SK-N-SH (cell line): ENCODE results near the gene DPP4. TPM values are rescaled to one million over a fixed set of nuclear protein-coding genes. Genes with fewer than 3 reads are reported as not detected.
A peak's percentile ranks its signal among the peaks of the same experiment; 100 is the strongest.

Experiments
- CTCF ChIA-PET: fragments of 300-600, 350-600 bp; formaldehyde crosslinking; extraction: SDS; loops from one replicate; lab custom pipeline; 2021; lab: Yijun Ruan, JAX
- POLR2A ChIA-PET: fragments of 350-600 bp; sonication (Branson Sonifier 250); formaldehyde crosslinking; extraction: SDS; loops from one replicate; lab custom pipeline; 2020; ENCODE audit warnings: antibody characterized with exemption, inconsistent platforms; lab: Yijun Ruan, JAX
- DNase-seq: peaks from one replicate; pipeline ENCODE4 v3.0.0; 2012
- H2AFZ ChIP-seq: fragments of 200-600 bp; sonication (generic); 2 replicates; pipeline ENCODE4 v1.8.1; 2016; ENCODE audit warnings: antibody characterized with exemption, mild to moderate bottlenecking, low read depth
- H3F3A ChIP-seq: fragments of 200-600 bp; sonication (generic); replicated peaks from 2 replicates; pipeline ENCODE3; 2016; ENCODE audit warnings: antibody characterized with exemption, mild to moderate bottlenecking; ENCODE audit not compliant: insufficient read depth
- H3K27ac ChIP-seq, 2 experiments: fragments of 200-500 bp in 1 of 2; fragments of 200-600 bp in 1 of 2; sonication (Bioruptor generic) in 1 of 2; sonication (generic), shearing (Covaris generic) in 1 of 2; 2 replicates each; pipeline versions ENCODE4 v1.5.1 to v1.6.1; 2014 to 2016; ENCODE audit warnings: low read depth in 2 of 2, inconsistent platforms in 1 of 2, low read length in 1 of 2, mild to moderate bottlenecking in 1 of 2, mixed read lengths in 1 of 2
- H3K27me3 ChIP-seq: fragments of 200-600 bp; sonication (generic), shearing (Covaris generic); 2 replicates; pipeline ENCODE4 v1.6.1; 2016; ENCODE audit warnings: mixed run types; ENCODE audit not compliant: insufficient read depth
- H3K36me3 ChIP-seq, 2 experiments: fragments of 200-500 bp in 1 of 2; fragments of 200-600 bp in 1 of 2; sonication (Bioruptor generic) in 1 of 2; sonication (generic) in 1 of 2; replicated peaks in 1 of 2; 2 replicates each; pipeline versions ENCODE3 to v1.5.1; 2014 to 2016; ENCODE audit warnings: low read length in 1 of 2, mild to moderate bottlenecking in 1 of 2; ENCODE audit not compliant: insufficient read depth in 2 of 2, control insufficient read depth in 1 of 2
- H3K4me1 ChIP-seq, 2 experiments: fragments of 200-500 bp in 1 of 2; fragments of 200-600 bp in 1 of 2; sonication (Bioruptor generic) in 1 of 2; sonication (generic), shearing (Covaris generic) in 1 of 2; 2 replicates each; pipeline versions ENCODE4 v1.5.1 to v1.6.1; 2014 to 2016; ENCODE audit warnings: low read depth in 1 of 2, low read length in 1 of 2, mixed run types in 1 of 2; ENCODE audit not compliant: insufficient read depth in 2 of 2, control insufficient read depth in 1 of 2
- H3K4me2 ChIP-seq: fragments of 200-600 bp; sonication (generic), shearing (Covaris generic); 2 replicates; pipeline ENCODE4 v1.6.1; 2017; ENCODE audit warnings: mixed run types
- H3K4me3 ChIP-seq, 2 experiments: fragments of 200-500 bp in 1 of 2; fragments of 200-600 bp in 1 of 2; sonication (Bioruptor generic) in 1 of 2; sonication (generic), shearing (Covaris generic) in 1 of 2; 2 replicates each; pipeline versions ENCODE4 v1.5.1 to v1.8.1; 2014 to 2016; ENCODE audit warnings: low read depth in 2 of 2, inconsistent platforms in 1 of 2, low read length in 1 of 2, mild to moderate bottlenecking in 1 of 2, mixed read lengths in 1 of 2, moderate library complexity in 1 of 2
- H3K79me2 ChIP-seq: fragments of 200-600 bp; sonication (generic); 2 replicates; pipeline ENCODE4 v1.8.1; 2017; ENCODE audit warnings: mild to moderate bottlenecking; ENCODE audit not compliant: insufficient read depth
- H3K9ac ChIP-seq: fragments of 200-600 bp; sonication (generic); 2 replicates; pipeline ENCODE4 v1.6.1; 2017; ENCODE audit warnings: mixed run types
- H3K9me2 ChIP-seq: fragments of 200-600 bp; sonication (generic); 2 replicates; pipeline ENCODE4 v1.6.1; 2017; ENCODE audit warnings: mixed run types
- H3K9me3 ChIP-seq: fragments of 200-600 bp; sonication (generic); 2 replicates; pipeline ENCODE4 v1.6.1; 2017; ENCODE audit warnings: mixed run types, mild to moderate bottlenecking, moderate library complexity
- H4K20me1 ChIP-seq: fragments of 200-600 bp; sonication (generic); 2 replicates; pipeline ENCODE4 v1.6.1; 2017; ENCODE audit warnings: mild to moderate bottlenecking, mixed run types; ENCODE audit not compliant: insufficient read depth
- CHD2 ChIP-seq: fragments of 150-350 bp; IDR thresholded peaks from 2 replicates; pipeline ENCODE4 v1.6.1; 2018; ENCODE audit warnings: low read length; ENCODE audit not compliant: partially characterized antibody
- CTCF ChIP-seq: fragments of 200-600 bp; sonication (generic); IDR thresholded peaks from 2 replicates; pipeline ENCODE4 v1.6.1; 2017; ENCODE audit warnings: antibody characterized with exemption, mild to moderate bottlenecking, moderate library complexity
- ELF1 ChIP-seq: IDR thresholded peaks from 2 replicates; pipeline ENCODE4 v1.4.0; 2012
- EZH2phosphoT487 ChIP-seq: fragments of 200-600 bp; sonication (generic); IDR thresholded peaks from 2 replicates; pipeline ENCODE4 v1.6.1; 2017; ENCODE audit warnings: low read depth, mixed run types, mild to moderate bottlenecking, antibody characterized with exemption, moderate library complexity, borderline replicate concordance
- FOSL2 ChIP-seq: IDR thresholded peaks from 2 replicates; pipeline ENCODE4 v1.4.0; 2012; ENCODE audit warnings: low read depth, mild to moderate bottlenecking, moderate library complexity, borderline replicate concordance
- FOXM1 ChIP-seq: IDR thresholded peaks from 2 replicates; pipeline ENCODE4 v1.4.0; 2012; ENCODE audit warnings: low read depth, mild to moderate bottlenecking
- GABPA ChIP-seq: IDR thresholded peaks from 2 replicates; pipeline ENCODE4 v1.4.0; 2012; ENCODE audit warnings: low read depth, mild to moderate bottlenecking
- MAX ChIP-seq: IDR thresholded peaks from 2 replicates; pipeline ENCODE4 v1.4.0; 2012; ENCODE audit warnings: low read depth
- MEF2A ChIP-seq: IDR thresholded peaks from 2 replicates; pipeline ENCODE4 v1.4.0; 2012; ENCODE audit warnings: low read depth, borderline replicate concordance
- MXI1 ChIP-seq: IDR thresholded peaks from 2 replicates; pipeline ENCODE4 v1.6.1; 2012; ENCODE audit warnings: mild to moderate bottlenecking, low read depth, low read length, improper control_type of control experiment
- NRF1 ChIP-seq: IDR thresholded peaks from 2 replicates; pipeline ENCODE4 v1.6.1; 2012; ENCODE audit warnings: low read depth, mild to moderate bottlenecking, low read length
- RAD21 ChIP-seq: IDR thresholded peaks from 2 replicates; pipeline ENCODE4 v1.6.1; 2012; ENCODE audit warnings: mild to moderate bottlenecking, low read length
- RFX5 ChIP-seq: IDR thresholded peaks from 2 replicates; pipeline ENCODE4 v1.6.1; 2012; ENCODE audit warnings: mild to moderate bottlenecking, improper control_type of control experiment, low read length
- TAF1 ChIP-seq: IDR thresholded peaks from 2 replicates; pipeline ENCODE4 v1.6.1; 2012; ENCODE audit warnings: low read depth, mild to moderate bottlenecking, low read length, moderate library complexity, borderline replicate concordance
- TCF12 ChIP-seq: IDR thresholded peaks from 2 replicates; pipeline ENCODE4 v1.4.0; 2012
- TEAD4 ChIP-seq: IDR thresholded peaks from 2 replicates; pipeline ENCODE4 v1.4.0; 2012; ENCODE audit warnings: mild to moderate bottlenecking, borderline replicate concordance; ENCODE audit not compliant: insufficient read depth
- YY1 ChIP-seq: IDR thresholded peaks from 2 replicates; pipeline ENCODE4 v1.4.0; 2012; ENCODE audit warnings: low read depth, mild to moderate bottlenecking
- ZBTB33 ChIP-seq: IDR thresholded peaks from 2 replicates; pipeline ENCODE4 v1.4.0; 2012; ENCODE audit warnings: low read depth, borderline replicate concordance
- WGBS: methylation state at CpG from one replicate; pipeline ENCODE4 v1.1.6; 2017; ENCODE audit warnings: low lambda C conversion rate; 5-methylcytosine and 5-hydroxymethylcytosine counted together
- polyA plus RNA-seq, 3 experiments: library from polyadenylated mRNA; depleted of rRNA; stranded (reverse); fragments of >200 nt; gene quantifications; 2 replicates each; pipeline ENCODE4 v1.2.3, GENCODE V29; 2012

DPP4 gene
- polyA plus RNA-seq, 1 of the 3 experiments (the other 2 are of a cell fraction): 5.0 TPM

GRCh38 chr2:162092658-162093556 lies 18.9 kb upstream of the DPP4 start (continued):
- TF ChIP-seq FOSL2 (peak; percentile 73), ELF1 (no peak), MAX (no peak)
- TF ChIP-seq, all 33 proteins: peak for 8

- no peak for DNase-seq
- no peaks in the 10 kb centered on the region for H3K9me2 ChIP-seq
- TF ChIP-seq TAF1 (no peak), YY1 (no peak), GABPA (no peak), MEF2A (no peak), TEAD4 (no peak), FOXM1 (no peak), CTCF (no peak), RAD21 (no peak), RFX5 (no peak), EZH2phosphoT487 (no peak), ZBTB33 (no peak), TCF12 (no peak), CHD2 (no peak), NRF1 (no peak), MXI1 (no peak)
- H3F3A ChIP-seq: peaks cover 43% of the 10 kb centered on the region
- H3K4me3 ChIP-seq: no peak overlapping the region
- ChIA-PET CTCF (no interaction called here), POLR2A (no interaction called here)
- H3K79me2 ChIP-seq: no peaks in the 10 kb centered on the region
- peak overlapping the region; percentile 61; the same call in 1 of the 2 replicates for H3K4me2 ChIP-seq
- H3K9me3 ChIP-seq: no peaks in the 10 kb centered on the region
- H3K36me3 ChIP-seq: no peaks in the 10 kb centered on the region
- 77% methylated on average over 5 of the region's 5 CpGs for WGBS
- peak overlapping the region in 1 of 2 experiments; percentile 82; a peak in 2 of 4 replicates for H3K27ac ChIP-seq
- H3K4me1 ChIP-seq: peaks cover 0 to 33% of the 10 kb centered on the region in 2 experiments; a peak in 2 of 4 replicates
- H4K20me1 ChIP-seq: no peaks in the 10 kb centered on the region
- H2AFZ ChIP-seq: no peak overlapping the region
- no peaks in the 10 kb centered on the region for H3K27me3 ChIP-seq
- no peak overlapping the region for H3K9ac ChIP-seq
Observed at GRCh38 chr2:162092008-162092390, 18.0 kb upstream of the DPP4 start.
